GM12878 (cell line): ENCODE measurements around the gene ADSL. TPM values are rescaled to one million over a fixed set of nuclear protein-coding genes. Genes with fewer than 3 reads are reported as not detected.

Experiments used
- ATAC-seq: fragments of 200-7000 bp; cut with Tn5 transposase; 3 replicates; pipeline ENCODE4 v1.9.1; 2020; ENCODE audit warnings: mild to moderate bottlenecking, moderate library complexity
- BruUV-seq: library from RNA; stranded (reverse); fragments of 400-500 nt; replicated peaks from 2 replicates; lab custom pipeline; 2021; lab: Mats Ljungman, UMichigan
- CTCF ChIA-PET: fragments of 300-600 bp; sonication (Branson Sonifier 250); formaldehyde crosslinking; extraction: SDS; loops from one replicate; lab custom pipeline; 2021; ENCODE audit warnings: inconsistent platforms; lab: Yijun Ruan, JAX
- POLR2A ChIA-PET: fragments of 350-600 bp; formaldehyde crosslinking; extraction: SDS; loops from one replicate; lab custom pipeline; 2021; ENCODE audit warnings: inconsistent platforms; lab: Charles Lee
- RAD21 ChIA-PET: fragments of 300-600 bp; sonication (Branson Sonifier 250); formaldehyde crosslinking; loops from one replicate; lab custom pipeline; 2023; ENCODE audit warnings: antibody characterized with exemption; ENCODE audit not compliant: unreplicated experiment; lab: Charles Lee
- SMC1A ChIA-PET: fragments of 300-600 bp; sonication (Branson Sonifier 250); formaldehyde crosslinking; loops from one replicate; lab custom pipeline; 2023; ENCODE audit not compliant: unreplicated experiment, uncharacterized antibody; lab: Charles Lee
- DNase-seq: peaks from one replicate; pipeline ENCODE4 v3.0.0-alpha.2; 2011; ENCODE audit warnings: low read depth, low spot score
- FAIRE-seq: peaks from 3 replicates; lab custom pipeline; 2011; peaks lifted over from hg19 to GRCh38; lab: Jason Lieb, UNC
- H2AFZ ChIP-seq: 2 replicates; pipeline ENCODE4 v1.6.0; 2011; ENCODE audit warnings: low read depth, low read length, control low read depth; ENCODE audit not compliant: control insufficient read depth
- H3K27ac ChIP-seq: 2 replicates; pipeline ENCODE4 v1.5.1; 2011; ENCODE audit warnings: control low read depth; ENCODE audit not compliant: control insufficient read depth, insufficient read depth
- H3K27me3 ChIP-seq, 2 experiments: replicated peaks in 1 of 2; 2 replicates each; pipeline versions ENCODE4 v1.6.0 to v1.6.1; 2011; ENCODE audit warnings: low read length in 1 of 2; ENCODE audit not compliant: control insufficient read depth in 2 of 2, insufficient read depth in 2 of 2
- H3K36me3 ChIP-seq, 2 experiments: 2 replicates each; pipeline ENCODE4 v1.5.1; 2011; ENCODE audit warnings: low read length in 1 of 2; ENCODE audit not compliant: control insufficient read depth in 2 of 2, insufficient read depth in 2 of 2
- H3K4me1 ChIP-seq: 2 replicates; pipeline ENCODE4 v1.6.1; 2011; ENCODE audit warnings: mild to moderate bottlenecking, low read length, moderate library complexity, mixed read lengths; ENCODE audit not compliant: control insufficient read depth, insufficient read depth
- H3K4me2 ChIP-seq: 2 replicates; pipeline ENCODE4 v1.6.0; 2011; ENCODE audit warnings: control low read depth; ENCODE audit not compliant: control insufficient read depth, insufficient read depth
- H3K4me3 ChIP-seq: fragments of 200-600 bp; sonication (generic); 2 replicates; pipeline ENCODE4 v1.5.1; 2016
- H3K79me2 ChIP-seq: 2 replicates; pipeline ENCODE4 v1.6.0; 2011; ENCODE audit warnings: low read length; ENCODE audit not compliant: control insufficient read depth, insufficient read depth
- H3K9ac ChIP-seq: 2 replicates; pipeline ENCODE4 v1.8.0; 2011; ENCODE audit warnings: low read length, control low read depth, mixed read lengths; ENCODE audit not compliant: control insufficient read depth, insufficient read depth
- H3K9me3 ChIP-seq: replicated peaks from 3 replicates; pipeline ENCODE4 v1.5.1; 2011; ENCODE audit warnings: mild to moderate bottlenecking, low read length; ENCODE audit not compliant: control insufficient read depth, insufficient read depth
- H4K20me1 ChIP-seq: 2 replicates; pipeline ENCODE4 v1.6.0; 2011; ENCODE audit not compliant: control insufficient read depth, insufficient read depth
- ASH2L ChIP-seq: fragments of 300-600, 200-600 bp; sonication (generic); IDR thresholded peaks from 2 replicates; pipeline ENCODE4 v1.6.1; 2017; ENCODE audit warnings: low read depth, mild to moderate bottlenecking, borderline replicate concordance
- KDM1A ChIP-seq: fragments of 200-600 bp; sonication (generic); IDR thresholded peaks from 2 replicates; pipeline ENCODE4 v1.6.1; 2016; ENCODE audit warnings: borderline replicate concordance
- MEF2A ChIP-seq: IDR thresholded peaks from 2 replicates; pipeline ENCODE4 v1.6.1; 2011; ENCODE audit warnings: low read depth, mild to moderate bottlenecking, low read length, moderate library complexity; ENCODE audit not compliant: insufficient read depth
- NR2C1 ChIP-seq: fragments of 450-650 bp; IDR thresholded peaks from 2 replicates; pipeline ENCODE4 v1.6.1; 2017; ENCODE audit warnings: antibody characterized with exemption, mild to moderate bottlenecking, moderate library complexity
- RAD21 ChIP-seq: IDR thresholded peaks from 2 replicates; pipeline ENCODE4 v1.6.1; 2011; ENCODE audit warnings: mild to moderate bottlenecking, low read depth, low read length, moderate library complexity; ENCODE audit not compliant: insufficient read depth
- RB1 ChIP-seq: fragments of 450-650 bp; formaldehyde crosslinking; IDR thresholded peaks from 2 replicates; pipeline ENCODE4 v1.6.1; 2017; ENCODE audit warnings: mild to moderate bottlenecking, borderline replicate concordance
- TCF7 ChIP-seq: IDR thresholded peaks from 2 replicates; pipeline ENCODE4 v1.6.1; 2014; ENCODE audit warnings: antibody characterized with exemption, borderline replicate concordance
- ZBTB33 ChIP-seq: fragments of 450-650 bp; IDR thresholded peaks from 2 replicates; pipeline ENCODE4 v1.6.1; 2017; ENCODE audit warnings: mild to moderate bottlenecking
- ZBTB40 ChIP-seq: fragments of 450-650 bp; IDR thresholded peaks from 2 replicates; pipeline ENCODE4 v1.6.1; 2016; ENCODE audit warnings: mild to moderate bottlenecking, moderate library complexity, borderline replicate concordance
- ZSCAN29 ChIP-seq: fragments of 450-650 bp; IDR thresholded peaks from 2 replicates; pipeline ENCODE4 v1.6.1; 2017; ENCODE audit warnings: mild to moderate bottlenecking, moderate library complexity
- WGBS: methylation state at CpG from one replicate; pipeline ENCODE4 v1.1.6; 2016; ENCODE audit warnings: low lambda C conversion rate; ENCODE audit not compliant: insufficient replicate concordance, insufficient coverage; ENCODE audit errors: missing lambda C conversion rate; 5-methylcytosine and 5-hydroxymethylcytosine counted together
- in situ Hi-C: fragments of 300-500 bp; cut with MboI; formaldehyde crosslinking; loops from 9 replicates; pipeline ENCODE4 v1.14.3; 2018; ENCODE audit warnings: mixed read lengths
- intact Hi-C: fragments of 100-400 bp; cut with micrococcal nuclease; formaldehyde crosslinking; loops from one replicate; pipeline ENCODE4 v1.14.2; 2022; ENCODE audit not compliant: unreplicated experiment
- polyA plus RNA-seq, 11 experiments: library from polyadenylated mRNA; depleted of rRNA in 4 of 11; unstranded in 6 of 11; stranded (reverse) in 5 of 11; fragments of >200 nt; fragmentation: Nextera tagmentation in 4 of 11; fragmentation: Illumina TruSeq in 1 of 11; extraction: Ambion mirVana in 4 of 11; extraction: Trizol in 1 of 11; gene quantifications; 1 replicate in 1 of 11; 2 replicates in 10 of 11; pipeline versions ENCODE4 v1.2.1 to v1.2.3, GENCODE V29; 2011 to 2016; ENCODE audit warnings: inconsistent platforms in 2 of 11, missing spikeins in 2 of 11, low read depth in 1 of 11
- total RNA-seq, 4 experiments: library from RNA; depleted of rRNA in 3 of 4; stranded (reverse); fragments of >200 nt in 3 of 4; fragmentation: Illumina TruSeq in 1 of 4; extraction: Trizol in 1 of 4; gene quantifications; 2 replicates each; pipeline versions ENCODE4 v1.2.1 to v1.2.3, GENCODE V29; 2013 to 2021
- TF ChIP-seq, protein P1 (sequence below): IDR thresholded peaks from 2 replicates; pipeline ENCODE4 v1.6.1; 2012; ENCODE audit warnings: mild to moderate bottlenecking, low read depth, low read length

Gene ADSL
- total and polyA plus RNA-seq, 10 of the 15 experiments (the other 5 are each of a cell fraction or from before 2014, with no cell fraction given) = 126 to 313 (median 143) TPM

DNA sequence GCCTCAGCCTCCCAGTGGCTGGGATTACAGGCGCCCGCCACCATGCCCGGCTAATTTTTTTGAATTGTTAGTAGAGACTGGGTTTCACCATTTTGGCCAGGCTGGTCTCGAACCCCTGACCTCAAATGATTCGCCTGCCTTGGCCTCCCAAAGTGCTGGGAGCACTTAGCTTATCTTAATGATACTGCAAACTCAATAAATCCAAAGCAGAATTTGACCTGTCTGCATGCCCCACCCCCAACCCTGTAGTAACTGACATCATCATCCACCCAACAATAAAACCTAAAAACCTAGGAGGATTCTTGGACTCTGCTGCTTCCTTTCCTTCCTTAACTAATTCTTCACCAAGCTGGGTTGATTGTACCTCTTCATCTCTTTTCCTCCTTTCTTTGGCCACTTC is 6.3 kb upstream of the ADSL start (continued):
- TF ChIP-seq KDM1A (no peak), ZBTB33 (no peak), RB1 (no peak), TCF7 (no peak), RAD21 (no peak), NR2C1 (no peak)

GRCh38 chr22:40341604-40342003 is 4.7 kb upstream of the ADSL start:
- WGBS = 50% methylated on average over 4 of the region's 4 CpGs
- BruUV-seq = no TSS peak
- peaks cover 7% of the 10 kb centered on the region for H3K79me2 ChIP-seq
- no peak for FAIRE-seq
- H4K20me1 ChIP-seq = no peaks in the 10 kb centered on the region
- H3K4me2 ChIP-seq = no peak overlapping the region
- ATAC-seq = no peak
- H2AFZ ChIP-seq = no peak overlapping the region
- H3K27ac ChIP-seq = no peak overlapping the region
- ChIA-PET SMC1A (no interaction called here), CTCF (no interaction called here), RAD21 (no interaction called here), POLR2A (no interaction called here)
- H3K27me3 ChIP-seq = no peaks in the 10 kb centered on the region
- H3K4me3 ChIP-seq = no peak overlapping the region
- H3K36me3 ChIP-seq = no peaks in the 10 kb centered on the region
- TF ChIP-seq ZBTB40 = no peak
- TF ChIP-seq ZBTB33 = no peak
- TF ChIP-seq, protein P1, sequence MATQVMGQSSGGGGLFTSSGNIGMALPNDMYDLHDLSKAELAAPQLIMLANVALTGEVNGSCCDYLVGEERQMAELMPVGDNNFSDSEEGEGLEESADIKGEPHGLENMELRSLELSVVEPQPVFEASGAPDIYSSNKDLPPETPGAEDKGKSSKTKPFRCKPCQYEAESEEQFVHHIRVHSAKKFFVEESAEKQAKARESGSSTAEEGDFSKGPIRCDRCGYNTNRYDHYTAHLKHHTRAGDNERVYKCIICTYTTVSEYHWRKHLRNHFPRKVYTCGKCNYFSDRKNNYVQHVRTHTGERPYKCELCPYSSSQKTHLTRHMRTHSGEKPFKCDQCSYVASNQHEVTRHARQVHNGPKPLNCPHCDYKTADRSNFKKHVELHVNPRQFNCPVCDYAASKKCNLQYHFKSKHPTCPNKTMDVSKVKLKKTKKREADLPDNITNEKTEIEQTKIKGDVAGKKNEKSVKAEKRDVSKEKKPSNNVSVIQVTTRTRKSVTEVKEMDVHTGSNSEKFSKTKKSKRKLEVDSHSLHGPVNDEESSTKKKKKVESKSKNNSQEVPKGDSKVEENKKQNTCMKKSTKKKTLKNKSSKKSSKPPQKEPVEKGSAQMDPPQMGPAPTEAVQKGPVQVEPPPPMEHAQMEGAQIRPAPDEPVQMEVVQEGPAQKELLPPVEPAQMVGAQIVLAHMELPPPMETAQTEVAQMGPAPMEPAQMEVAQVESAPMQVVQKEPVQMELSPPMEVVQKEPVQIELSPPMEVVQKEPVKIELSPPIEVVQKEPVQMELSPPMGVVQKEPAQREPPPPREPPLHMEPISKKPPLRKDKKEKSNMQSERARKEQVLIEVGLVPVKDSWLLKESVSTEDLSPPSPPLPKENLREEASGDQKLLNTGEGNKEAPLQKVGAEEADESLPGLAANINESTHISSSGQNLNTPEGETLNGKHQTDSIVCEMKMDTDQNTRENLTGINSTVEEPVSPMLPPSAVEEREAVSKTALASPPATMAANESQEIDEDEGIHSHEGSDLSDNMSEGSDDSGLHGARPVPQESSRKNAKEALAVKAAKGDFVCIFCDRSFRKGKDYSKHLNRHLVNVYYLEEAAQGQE = no peak
- no peak for TF ChIP-seq ZSCAN29
- TF ChIP-seq MEF2A = no peak
- TF ChIP-seq ASH2L = no peak
- DNase-seq = no peak
- in situ Hi-C loops = no loop called here
- peaks cover 8% of the 10 kb centered on the region for H3K4me1 ChIP-seq
- H3K9me3 ChIP-seq = no peaks in the 10 kb centered on the region
- intact Hi-C loops = loop anchor here (10.0 kb wide), 1 partner anchor 157 kb away; no protein-coding TSS in a partner anchor
- no peak overlapping the region for H3K9ac ChIP-seq
